HFFc6 (cell line): ENCODE results near the gene RER1. TPM values are rescaled to one million over a fixed set of nuclear protein-coding genes. Genes with fewer than 3 reads are reported as not detected.

ENCODE experiments used
- DNase-seq: peaks from one replicate; pipeline ENCODE4 v3.0.0-alpha.2; 2018
- H3K27ac Mint-ChIP-seq: 2 replicates; pipeline ENCODE4 v1.8.0; 2020; ENCODE audit warnings: mild to moderate bottlenecking, mixed read lengths
- H3K27me3 Mint-ChIP-seq: 2 replicates; pipeline ENCODE4 v1.8.0; 2021; ENCODE audit warnings: mild to moderate bottlenecking, moderate library complexity, mixed read lengths; ENCODE audit not compliant: insufficient read depth
- H3K36me3 Mint-ChIP-seq: 2 replicates; pipeline ENCODE4 v1.8.0; 2021; ENCODE audit warnings: low read depth, mixed read lengths
- H3K4me1 Mint-ChIP-seq: 2 replicates; pipeline ENCODE4 v1.8.0; 2020; ENCODE audit warnings: low read depth, mixed read lengths
- H3K4me3 Mint-ChIP-seq: 2 replicates; pipeline ENCODE4 v1.8.0; 2020; ENCODE audit warnings: mild to moderate bottlenecking, moderate library complexity, mixed read lengths
- H3K9me3 Mint-ChIP-seq: 2 replicates; pipeline ENCODE4 v1.8.0; 2020; ENCODE audit warnings: mild to moderate bottlenecking, mixed read lengths
- total RNA-seq, 6 experiments: library from RNA; stranded (reverse); fragmentation: NEBNext Ultra II Directional; extraction: Animal tissue kit (Norgen Biotek cat#: 25700); gene quantifications; 2 replicates in 1 of 6; 3 replicates in 5 of 6; pipeline ENCODE4 v1.2.3, GENCODE V29; 2021
- TF ChIP-seq, protein P1 (sequence below): fragments of 200-600 bp; sonication (generic); IDR thresholded peaks from 2 replicates; pipeline ENCODE4 v1.5.0; 2021; ENCODE audit warnings: antibody characterized with exemption, mild to moderate bottlenecking

Gene RER1
- total RNA-seq, 6 experiments from 2014 or later: 254 to 303 (median 283) TPM

DNA sequence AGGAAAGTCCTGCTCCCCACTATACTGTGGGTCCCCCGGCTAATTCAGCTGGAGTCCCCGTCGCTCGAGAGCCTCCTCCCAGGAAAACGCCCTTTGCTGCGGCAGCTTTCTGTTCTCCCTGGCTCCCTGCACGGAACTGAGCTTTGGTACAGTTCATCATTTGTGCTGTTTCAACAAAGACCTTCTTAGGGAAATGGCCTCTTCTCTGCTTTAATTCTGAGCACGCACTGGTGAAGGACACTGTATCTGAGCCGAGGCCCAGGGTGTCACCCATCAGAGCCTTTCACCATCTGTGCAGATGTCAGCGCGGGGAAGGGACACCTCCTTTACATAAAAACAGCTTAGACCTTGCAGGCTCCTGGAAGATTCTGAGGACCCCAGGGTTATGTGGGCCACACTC lies 34.3 kb downstream of the RER1 start:
- H3K36me3 Mint-ChIP-seq: no peaks in the 10 kb centered on the region
- H3K27me3 Mint-ChIP-seq: peaks cover 16% of the 10 kb centered on the region
- TF ChIP-seq, protein P1, sequence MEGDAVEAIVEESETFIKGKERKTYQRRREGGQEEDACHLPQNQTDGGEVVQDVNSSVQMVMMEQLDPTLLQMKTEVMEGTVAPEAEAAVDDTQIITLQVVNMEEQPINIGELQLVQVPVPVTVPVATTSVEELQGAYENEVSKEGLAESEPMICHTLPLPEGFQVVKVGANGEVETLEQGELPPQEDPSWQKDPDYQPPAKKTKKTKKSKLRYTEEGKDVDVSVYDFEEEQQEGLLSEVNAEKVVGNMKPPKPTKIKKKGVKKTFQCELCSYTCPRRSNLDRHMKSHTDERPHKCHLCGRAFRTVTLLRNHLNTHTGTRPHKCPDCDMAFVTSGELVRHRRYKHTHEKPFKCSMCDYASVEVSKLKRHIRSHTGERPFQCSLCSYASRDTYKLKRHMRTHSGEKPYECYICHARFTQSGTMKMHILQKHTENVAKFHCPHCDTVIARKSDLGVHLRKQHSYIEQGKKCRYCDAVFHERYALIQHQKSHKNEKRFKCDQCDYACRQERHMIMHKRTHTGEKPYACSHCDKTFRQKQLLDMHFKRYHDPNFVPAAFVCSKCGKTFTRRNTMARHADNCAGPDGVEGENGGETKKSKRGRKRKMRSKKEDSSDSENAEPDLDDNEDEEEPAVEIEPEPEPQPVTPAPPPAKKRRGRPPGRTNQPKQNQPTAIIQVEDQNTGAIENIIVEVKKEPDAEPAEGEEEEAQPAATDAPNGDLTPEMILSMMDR: no peak
- DNase-seq: no peak
- no peaks in the 10 kb centered on the region for H3K4me1 Mint-ChIP-seq
- H3K9me3 Mint-ChIP-seq: peaks cover 10% of the 10 kb centered on the region; the same call in 1 of the 2 replicates
- no peak overlapping the region for H3K4me3 Mint-ChIP-seq
- H3K27ac Mint-ChIP-seq: no peak overlapping the region

DNA sequence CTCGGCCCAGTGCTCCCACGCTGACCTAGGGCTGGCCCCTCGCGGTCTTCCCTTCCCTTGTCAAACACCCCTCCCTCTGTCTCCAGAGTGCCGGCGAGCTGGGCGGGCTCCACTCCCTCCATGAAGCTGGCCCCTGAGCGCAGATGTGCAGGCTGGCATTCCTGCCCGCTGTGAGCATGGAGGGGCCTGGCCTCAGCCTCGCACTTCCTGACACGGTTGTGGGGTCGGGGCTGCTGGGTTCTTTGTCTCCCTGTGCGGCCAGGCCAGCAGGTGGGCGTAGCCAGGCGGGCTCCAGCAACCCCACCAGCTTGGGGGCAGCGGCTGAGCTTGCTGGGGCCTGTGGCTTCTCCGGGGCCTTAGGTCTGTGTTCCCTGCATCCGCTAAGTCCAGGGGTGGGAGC lies 34.9 kb downstream of the RER1 start:
- peaks cover 10% of the 10 kb centered on the region; the same call in 1 of the 2 replicates for H3K9me3 Mint-ChIP-seq
- H3K27ac Mint-ChIP-seq: no peak overlapping the region
- no peak for DNase-seq
- no peaks in the 10 kb centered on the region for H3K36me3 Mint-ChIP-seq
- H3K4me1 Mint-ChIP-seq: no peaks in the 10 kb centered on the region
- TF ChIP-seq, protein P1: no peak
- no peak overlapping the region for H3K4me3 Mint-ChIP-seq
- H3K27me3 Mint-ChIP-seq: peaks cover 17% of the 10 kb centered on the region

GRCh38 chr1:2427051-2427450 lies 35.4 kb downstream of the RER1 start:
- H3K4me3 Mint-ChIP-seq: no peak overlapping the region
- peaks cover 19% of the 10 kb centered on the region for H3K27me3 Mint-ChIP-seq
- TF ChIP-seq, protein P1: no peak
- H3K27ac Mint-ChIP-seq: no peak overlapping the region
- DNase-seq: no peak
- no peaks in the 10 kb centered on the region for H3K36me3 Mint-ChIP-seq
- H3K9me3 Mint-ChIP-seq: peaks cover 10% of the 10 kb centered on the region; the same call in 1 of the 2 replicates
- no peaks in the 10 kb centered on the region for H3K4me1 Mint-ChIP-seq

DNA sequence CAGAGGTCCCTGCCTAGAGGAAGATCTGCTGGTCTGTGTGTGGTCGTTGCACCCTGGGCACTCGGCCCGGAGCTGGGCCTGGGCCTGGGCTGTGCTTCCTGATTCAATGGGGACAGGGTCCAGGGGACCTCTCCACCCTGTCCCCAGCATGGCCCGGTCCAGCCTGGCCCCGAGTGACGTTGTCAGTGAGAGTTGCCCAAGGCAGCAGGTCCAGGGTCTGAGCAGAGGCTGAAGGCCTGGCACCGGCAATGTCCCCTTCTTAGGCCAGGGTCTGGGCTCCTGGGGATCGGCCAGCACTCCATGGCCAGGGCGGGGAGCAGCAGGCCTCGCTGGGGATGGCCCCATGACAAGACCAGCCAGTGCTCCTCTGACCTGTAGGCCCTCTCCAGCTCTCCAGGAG lies 36.3 kb downstream of the RER1 start:
- peaks cover 7% of the 10 kb centered on the region; the same call in 1 of the 2 replicates for H3K9me3 Mint-ChIP-seq
- no peaks in the 10 kb centered on the region for H3K36me3 Mint-ChIP-seq
- H3K4me3 Mint-ChIP-seq: no peak overlapping the region
- DNase-seq: no peak
- no peaks in the 10 kb centered on the region for H3K4me1 Mint-ChIP-seq
- peaks cover 22% of the 10 kb centered on the region for H3K27me3 Mint-ChIP-seq
- no peak overlapping the region for H3K27ac Mint-ChIP-seq
- TF ChIP-seq, protein P1: no peak

GRCh38 chr1:2428490-2428889 lies 36.8 kb downstream of the RER1 start:
- no peak for DNase-seq
- TF ChIP-seq, protein P1: no peak
- Mint-ChIP-seq H3K9me3 (peaks cover 2% of the 10 kb centered on the region; the same call in 1 of the 2 replicates), H3K27me3 (peaks cover 23% of the 10 kb centered on the region), H3K4me1 (no peaks in the 10 kb centered on the region), H3K4me3 (no peak overlapping the region), H3K36me3 (no peaks in the 10 kb centered on the region), H3K27ac (no peak overlapping the region)
